Vagina (tissue), 2 donors: Measurements from ENCODE around the gene SMIM1. TPM values are rescaled to one million over a fixed set of nuclear protein-coding genes. Genes with fewer than 3 reads are reported as not detected.
"Not testable (repeated sequence)": the region's sequence is repeated elsewhere in the genome, so short reads cannot be mapped to it uniquely, and the experiment has no call there.

Experiments
- DNase-seq, 2 donors: peaks; one replicate each; pipeline ENCODE4 v3.0.0-alpha.2; 2017; ENCODE audit errors: extremely low spot score in 2 of 2
- H3K27ac ChIP-seq: fragments of 200-600 bp; sonication (generic); one replicate; pipeline ENCODE4 v1.5.1; 2019
- H3K27me3 ChIP-seq: fragments of 200-600 bp; sonication (generic); one replicate; pipeline ENCODE4 v1.5.1; 2019
- H3K36me3 ChIP-seq, 2 donors: fragments of 200-600 bp; sonication (generic); one replicate each; pipeline ENCODE4 v1.5.1; 2017 to 2019
- H3K4me1 ChIP-seq: fragments of 200-600 bp; sonication (generic); one replicate; pipeline ENCODE4 v1.5.1; 2019
- H3K4me3 ChIP-seq, 2 donors: fragments of 200-600 bp; sonication (generic); 1 replicate in 1 of 2; 2 replicates in 1 of 2; pipeline ENCODE4 v1.5.1; 2016 to 2019
- H3K9me3 ChIP-seq: fragments of 200-600 bp; sonication (generic); one replicate; pipeline ENCODE4 v1.5.1; 2019
- CTCF ChIP-seq, 3 experiments: fragments of 450-650 bp in 2 of 3; fragments of 200-600 bp in 1 of 3; sonication (generic) in 1 of 3; IDR thresholded peaks; one replicate each; pipeline ENCODE4 v1.5.1; 2017 to 2019; ENCODE audit warnings: antibody characterized with exemption in 3 of 3, mild to moderate bottlenecking in 2 of 3, moderate library complexity in 2 of 3
- POLR2A ChIP-seq, 2 donors: fragments of 450-650 bp; IDR thresholded peaks; one replicate each; pipeline ENCODE4 v1.6.1; 2017; ENCODE audit warnings: antibody characterized with exemption in 2 of 2, mild to moderate bottlenecking in 2 of 2, moderate library complexity in 2 of 2
- POLR2AphosphoS5 ChIP-seq, 2 donors: sonication (generic); formaldehyde crosslinking; IDR thresholded peaks; one replicate each; pipeline ENCODE4 v1.9.0; 2017; ENCODE audit warnings: antibody characterized with exemption in 2 of 2, mild to moderate bottlenecking in 2 of 2, low read depth in 1 of 2; ENCODE audit not compliant: insufficient read depth in 1 of 2
- intact Hi-C: fragments of 100-400 bp; cut with DNase I; formaldehyde crosslinking; loops from one replicate; pipeline ENCODE4 v1.15.1; 2023
- total RNA-seq: library from RNA; depleted of rRNA; stranded (reverse); fragments of >200 nt; gene quantifications from one replicate; pipeline ENCODE4 v1.2.3, GENCODE V29; 2016

Gene SMIM1
- total RNA-seq, 1 donor from 2014 or later = not detected

- DNase-seq = no peak
Observed at GRCh38 chr1:3747903-3748302, 24.6 kb upstream of the SMIM1 start.

GRCh38 chr1:3748316-3748900 is 24.1 kb upstream of the SMIM1 start:
- H3K9me3 ChIP-seq, H3K27me3 ChIP-seq, H3K4me3 ChIP-seq, H3K36me3 ChIP-seq, H3K27ac ChIP-seq, intact Hi-C loops, DNase-seq: not testable (repeated sequence)
- H3K4me1 ChIP-seq = peaks cover 32% of the 10 kb centered on the region

More at GRCh38 chr1:3747903-3748302, 24.6 kb upstream of the SMIM1 start:
- Histone ChIP-seq H3K36me3 (peaks cover 0 to 3% of the 10 kb centered on the region in 2 donors), H3K4me1 (peaks cover 32% of the 10 kb centered on the region), H3K27ac (no peak overlapping the region), H3K9me3 (no peaks in the 10 kb centered on the region), H3K27me3 (no peaks in the 10 kb centered on the region), H3K4me3 (peak overlapping the region in 1 of 2 donors; percentile 85)
- TF ChIP-seq POLR2A (IDR thresholded peaks at IDR 0.05) (no peak), POLR2AphosphoS5 (IDR thresholded peaks at IDR 0.05; ENCODE audit: insufficient read depth in 1 of 2, low read depth in 1 of 2) (no peak), CTCF (IDR thresholded peaks at IDR 0.05) (no peak)
- intact Hi-C loops = no loop called here

- intact Hi-C loops = no loop called here
Observed at GRCh38 chr1:3749512-3749911, 23.0 kb upstream of the SMIM1 start.

GRCh38 chr1:3750741-3751140 is 21.8 kb upstream of the SMIM1 start:
- no peak overlapping the region for H3K27ac ChIP-seq
- intact Hi-C loops = no loop called here
- no peaks in the 10 kb centered on the region for H3K9me3 ChIP-seq
- no peak for TF ChIP-seq POLR2A (IDR thresholded peaks at IDR 0.05)
- H3K4me3 ChIP-seq = no peak overlapping the region
- peaks cover 19% of the 10 kb centered on the region for H3K4me1 ChIP-seq
- no peaks in the 10 kb centered on the region for H3K27me3 ChIP-seq
- H3K36me3 ChIP-seq = no peaks in the 10 kb centered on the region
- DNase-seq = no peak

More at GRCh38 chr1:3749512-3749911, 23.0 kb upstream of the SMIM1 start:
- Histone ChIP-seq H3K27ac (no peak overlapping the region), H3K27me3 (no peaks in the 10 kb centered on the region), H3K9me3 (no peaks in the 10 kb centered on the region), H3K36me3 (no peaks in the 10 kb centered on the region), H3K4me1 (peaks cover 30% of the 10 kb centered on the region), H3K4me3 (no peak overlapping the region)
- no peak for DNase-seq
- TF ChIP-seq POLR2A (IDR thresholded peaks at IDR 0.05) (no peak), CTCF (IDR thresholded peaks at IDR 0.05) (no peak), POLR2AphosphoS5 (IDR thresholded peaks at IDR 0.05; ENCODE audit: insufficient read depth in 1 of 2, low read depth in 1 of 2) (no peak)

GRCh38 chr1:3752400-3752945 is 20.1 kb upstream of the SMIM1 start, which contains the start of gene CCDC27:
CCDC27 (plus strand) TSS chr1:3752450; CDS start chr1:3752482, 32 bp downstream.
- Histone ChIP-seq H3K4me3 (no peak within 1 kb of the TSS), H3K27me3 (no peaks in the 10 kb centered on the region), H3K9me3 (no peaks in the 10 kb centered on the region), H3K36me3 (no peaks in the 10 kb centered on the region), H3K27ac (no peak within 1 kb of the TSS), H3K4me1 (peaks cover 6% of the 10 kb centered on the region)
- intact Hi-C loops = no loop called here
- TF ChIP-seq CTCF (IDR thresholded peaks at IDR 0.05) = no peak
- no peak for TF ChIP-seq POLR2A (IDR thresholded peaks at IDR 0.05)
- no peak for TF ChIP-seq POLR2AphosphoS5 (IDR thresholded peaks at IDR 0.05; ENCODE audit: insufficient read depth in 1 of 2, low read depth in 1 of 2)
- DNase-seq = no peak

- H3K36me3 ChIP-seq = no peaks in the 10 kb centered on the region
- H3K27me3 ChIP-seq = no peaks in the 10 kb centered on the region
- intact Hi-C loops = no loop called here
- no peak for TF ChIP-seq POLR2AphosphoS5 (IDR thresholded peaks at IDR 0.05; ENCODE audit: insufficient read depth in 1 of 2, low read depth in 1 of 2)
- no peak for TF ChIP-seq POLR2A (IDR thresholded peaks at IDR 0.05)
- no peak for TF ChIP-seq CTCF (IDR thresholded peaks at IDR 0.05)
- no peaks in the 10 kb centered on the region for H3K9me3 ChIP-seq
- no peak for DNase-seq
- H3K4me1 ChIP-seq = no peaks in the 10 kb centered on the region
- H3K27ac ChIP-seq = no peak overlapping the region
- no peak overlapping the region for H3K4me3 ChIP-seq
Observed at GRCh38 chr1:3753656-3754454, 18.7 kb upstream of the SMIM1 start.
